ENCODE measurements around the gene ABCC12. TPM values are rescaled to one million over a fixed set of nuclear protein-coding genes. Genes with fewer than 3 reads are reported as not detected.

ABCC12 gene
- total and polyA plus RNA-seq, 2 donors (not counting 3 experiments of a cell fraction or from before 2014, with no cell fraction given) = not detected

- no peaks in the 10 kb centered on the region for H3K27me3 ChIP-seq (ENCODE audit: control insufficient read depth in 2 of 2, insufficient read depth in 2 of 2, low read length in 2 of 2)
- no peak overlapping the region for H3K9ac ChIP-seq (replicated peaks; ENCODE audit: extremely low read depth, insufficient read depth, low read length)
- dilution Hi-C loops (cut with MboI; ENCODE audit: extremely low pct_ligation_motif_present, low sequenced_read_pairs) (no loop called here), intact Hi-C loops (cut with micrococcal nuclease) (no loop called here)
- no peak for DNase-seq (ENCODE audit: low read depth, low spot score)
- H3K79me2 ChIP-seq (ENCODE audit: control insufficient read depth, insufficient read depth, low read length) = no peaks in the 10 kb centered on the region
- no TSS peak for BruUV-seq (replicated peaks)
- CTCF ChIA-PET = no interaction called here
- no peak overlapping the region for H3K27ac ChIP-seq (ENCODE audit: insufficient read depth, low read depth, low read length)
- no peak for FAIRE-seq
- no peak for TF ChIP-seq CTCF (IDR thresholded peaks at IDR 0.05; ENCODE audit: extremely low read depth in 1 of 2, insufficient read depth in 1 of 2, low read depth in 1 of 2, low read length in 2 of 2)
- TF ChIP-seq JUN (IDR thresholded peaks at IDR 0.05; ENCODE audit: borderline replicate concordance, insufficient read depth, insufficient read length, low read depth) = no peak
- TF ChIP-seq MYC (IDR thresholded peaks at IDR 0.05; ENCODE audit: low read depth, low read length) = no peak
- TF ChIP-seq MAX (IDR thresholded peaks at IDR 0.05; ENCODE audit: insufficient read depth, insufficient read length) = no peak
- no peak for TF ChIP-seq GATA2 (IDR thresholded peaks at IDR 0.05; ENCODE audit: insufficient read depth, insufficient read length, low read depth, low read length)
- no peak for TF ChIP-seq POLR2AphosphoS5 (IDR thresholded peaks at IDR 0.05; ENCODE audit: insufficient read depth, low read depth, low read length)
- TF ChIP-seq FOS (IDR thresholded peaks at IDR 0.05; ENCODE audit: borderline replicate concordance, insufficient read depth, low read length) = no peak
- H3K9me3 ChIP-seq (replicated peaks; ENCODE audit: control insufficient read depth, insufficient read depth, low read length) = no peaks in the 10 kb centered on the region
- H3K4me1 ChIP-seq (ENCODE audit: control insufficient read depth, extremely low read depth, insufficient read depth, low read length) = no peaks in the 10 kb centered on the region
- H2AFZ ChIP-seq (ENCODE audit: low read depth, low read length) = no peak overlapping the region
- no peaks in the 10 kb centered on the region for H3K9me1 ChIP-seq (replicated peaks; ENCODE audit: control insufficient read depth, extremely low read depth, insufficient read depth, low read length)
- no peaks in the 10 kb centered on the region for H3K36me3 ChIP-seq (ENCODE audit: control insufficient read depth in 2 of 2, extremely low read depth in 1 of 2, insufficient read depth in 2 of 2, low read length in 2 of 2)
- POLR2A ChIA-PET = no interaction called here
- H3K4me3 ChIP-seq (replicated peaks in 1 of 3; ENCODE audit: insufficient read depth in 1 of 3, low read depth in 1 of 3, low read length in 3 of 3) = no peak overlapping the region
- no peaks in the 10 kb centered on the region for H4K20me1 ChIP-seq (replicated peaks; ENCODE audit: control insufficient read depth, extremely low read depth, insufficient read depth, low read length)
- no peak overlapping the region for H3K4me2 ChIP-seq (ENCODE audit: insufficient read depth, low read length)
These were observed 11.9 kb downstream of the ABCC12 start for GRCh38 chr16:48143812-48144368.

Measured in endothelial cell of umbilical vein (primary cell).